Activated CD8-positive, alpha-beta memory T cell treated with anti-CD3 and anti-CD28 coated beads for 1 hour (primary cell): ENCODE data around the gene SPANXN1.
"Not testable (repeated sequence)": the region's sequence is repeated elsewhere in the genome, so short reads cannot be mapped to it uniquely, and the experiment has no call there.

Experiments
- DNase-seq, 2 donors: peaks; one replicate each; pipeline ENCODE4 v3.0.0-alpha.2; 2020; ENCODE audit warnings: low read depth in 1 of 2; ENCODE audit errors: extremely low read depth in 1 of 2

SPANXN1 gene

DNA sequence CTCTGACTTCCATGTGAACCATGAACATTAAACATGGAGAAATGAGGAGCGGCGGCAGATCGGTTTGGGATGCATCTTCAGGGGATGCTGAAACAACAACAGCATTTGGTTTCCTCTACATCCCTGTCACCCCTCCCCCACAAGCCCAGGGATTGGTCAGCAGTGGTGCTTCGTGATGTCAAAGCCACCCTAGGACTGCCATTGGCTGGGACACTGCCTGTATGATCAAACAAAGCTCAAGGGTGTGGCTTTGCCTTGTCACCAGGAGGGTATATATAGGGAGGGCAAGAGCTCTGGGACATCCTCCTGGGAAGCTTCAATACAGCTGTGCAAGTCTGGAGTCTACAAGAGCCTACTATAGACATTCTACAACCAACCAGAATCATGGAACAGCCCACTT lies at the start of gene SPANXN1:
TSS of gene SPANXN1 (plus strand) at position 301 of the 400 bp plus-strand sequence. CDS start at position 385, 84 bp downstream.
- DNase-seq: not testable (repeated sequence)

DNA sequence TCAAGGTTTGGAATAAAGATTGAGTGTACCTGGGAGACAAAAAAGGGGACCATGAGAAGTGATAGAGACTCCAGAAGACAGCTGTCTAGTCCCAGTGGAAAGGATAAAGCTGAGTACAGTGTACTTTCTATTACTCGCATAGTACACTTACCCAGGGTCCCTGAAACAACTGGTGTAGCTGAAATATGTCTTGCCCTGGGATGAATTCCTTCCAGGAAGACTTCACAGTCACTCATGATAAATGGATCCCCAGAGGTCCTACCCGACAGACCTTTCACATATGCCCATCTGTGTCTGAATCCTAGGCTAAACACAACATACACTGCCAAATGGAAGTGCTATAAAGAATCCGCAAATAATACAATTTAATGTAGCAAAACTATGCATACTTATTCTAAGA lies 48.2 kb upstream of the SPANXN1 start:
- DNase-seq: no peak

DNA sequence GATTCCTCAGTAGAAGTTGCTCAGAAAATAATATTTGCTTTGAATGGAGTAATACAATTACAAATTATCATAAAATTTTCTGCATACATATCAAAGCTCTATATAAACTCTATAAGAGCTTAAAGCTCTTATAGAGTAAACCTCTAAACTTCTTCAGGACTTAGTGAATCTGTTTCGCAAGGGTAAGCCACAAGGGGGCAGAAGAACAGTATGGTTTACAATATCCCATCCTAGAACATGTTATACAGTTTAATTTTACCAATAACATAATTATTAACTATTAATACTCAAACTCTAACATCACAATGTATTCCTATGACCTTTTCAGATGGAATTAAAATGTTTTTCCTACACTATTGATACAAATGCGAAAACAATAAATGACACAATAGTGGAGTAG lies 33.8 kb upstream of the SPANXN1 start:
- no peak for DNase-seq

DNA sequence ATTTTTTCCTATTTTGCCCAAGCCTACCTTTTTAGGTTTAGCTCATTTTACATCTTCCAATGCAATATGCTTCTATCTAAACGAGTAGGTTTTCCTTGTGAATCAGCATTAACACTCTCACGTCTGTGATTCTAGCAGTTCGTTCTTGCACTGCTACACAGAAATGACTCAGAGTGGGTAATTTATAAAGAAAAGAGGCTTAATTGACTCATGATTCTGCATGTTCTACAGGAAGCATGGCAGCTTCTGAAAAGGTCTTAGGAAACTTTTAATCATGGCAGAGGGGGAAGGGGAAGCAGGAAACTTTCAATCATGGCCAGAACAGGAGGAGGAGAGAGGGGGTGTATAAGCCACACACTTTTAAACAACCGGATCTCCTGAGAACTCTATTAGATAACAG lies 44.9 kb downstream of the SPANXN1 start:
- DNase-seq: no peak
